GM12892 (cell line): ENCODE measurements around the gene SRSF8.

ENCODE experiments used
- POLR2AphosphoS5 ChIP-seq: IDR thresholded peaks from 2 replicates; pipeline ENCODE4 v1.6.1; 2011; ENCODE audit warnings: low read depth, low read length, control low read depth
- TAF1 ChIP-seq: IDR thresholded peaks from 2 replicates; pipeline ENCODE4 v1.6.1; 2011; ENCODE audit warnings: low read depth, mild to moderate bottlenecking, control low read depth, low read length, borderline replicate concordance

- TF ChIP-seq POLR2AphosphoS5 (no peak), TAF1 (no peak)
Observed at GRCh38 chr11:95054356-95054755, 12.4 kb upstream of the SRSF8 start.
